ENCODE data around the gene BRINP1. TPM values are rescaled to one million over a fixed set of nuclear protein-coding genes. Genes with fewer than 3 reads are reported as not detected.
"Not testable (repeated sequence)": the region's sequence is repeated elsewhere in the genome, so short reads cannot be mapped to it uniquely, and the experiment has no call there.

BRINP1 gene
- total RNA-seq, 1 experiment from 2014 or later = not detected

DNA sequence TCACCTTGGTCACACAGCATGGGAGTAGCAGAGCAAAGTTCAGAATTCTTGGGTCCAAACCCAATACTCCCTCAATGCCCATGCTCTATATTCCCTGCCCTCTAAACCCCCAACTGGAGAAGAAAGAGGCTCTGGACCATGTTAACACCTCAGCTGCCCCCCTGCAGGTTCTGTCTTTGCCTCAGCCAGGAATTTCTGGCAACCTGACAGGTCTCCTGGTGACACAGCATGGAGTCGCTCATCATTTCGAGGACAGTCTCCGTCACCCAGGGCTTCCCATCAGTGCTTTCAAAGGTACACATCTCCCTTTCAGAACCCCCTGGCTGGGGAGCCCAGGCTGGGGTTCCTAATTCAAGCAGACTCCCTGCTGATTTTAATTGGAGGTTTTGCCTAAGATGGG, 189.5 kb downstream of the BRINP1 start:
- TF ChIP-seq, protein P1, sequence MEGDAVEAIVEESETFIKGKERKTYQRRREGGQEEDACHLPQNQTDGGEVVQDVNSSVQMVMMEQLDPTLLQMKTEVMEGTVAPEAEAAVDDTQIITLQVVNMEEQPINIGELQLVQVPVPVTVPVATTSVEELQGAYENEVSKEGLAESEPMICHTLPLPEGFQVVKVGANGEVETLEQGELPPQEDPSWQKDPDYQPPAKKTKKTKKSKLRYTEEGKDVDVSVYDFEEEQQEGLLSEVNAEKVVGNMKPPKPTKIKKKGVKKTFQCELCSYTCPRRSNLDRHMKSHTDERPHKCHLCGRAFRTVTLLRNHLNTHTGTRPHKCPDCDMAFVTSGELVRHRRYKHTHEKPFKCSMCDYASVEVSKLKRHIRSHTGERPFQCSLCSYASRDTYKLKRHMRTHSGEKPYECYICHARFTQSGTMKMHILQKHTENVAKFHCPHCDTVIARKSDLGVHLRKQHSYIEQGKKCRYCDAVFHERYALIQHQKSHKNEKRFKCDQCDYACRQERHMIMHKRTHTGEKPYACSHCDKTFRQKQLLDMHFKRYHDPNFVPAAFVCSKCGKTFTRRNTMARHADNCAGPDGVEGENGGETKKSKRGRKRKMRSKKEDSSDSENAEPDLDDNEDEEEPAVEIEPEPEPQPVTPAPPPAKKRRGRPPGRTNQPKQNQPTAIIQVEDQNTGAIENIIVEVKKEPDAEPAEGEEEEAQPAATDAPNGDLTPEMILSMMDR (conservative IDR thresholded peaks at IDR 0.05; ENCODE audit: low read depth, low read length) = no peak
- no peak for TF ChIP-seq EZH2 (IDR thresholded peaks at IDR 0.05; ENCODE audit: borderline replicate concordance, low read depth, low read length, poor library complexity, severe bottlenecking)
- POLR2A ChIA-PET (ENCODE audit: low non-redundant PET) = no interaction called here
- H3K27me3 ChIP-seq (replicated peaks; ENCODE audit: insufficient read depth, low read depth, low read length, poor library complexity) = no peaks in the 10 kb centered on the region
- CTCF ChIA-PET = no interaction called here
- no peak overlapping the region for H3K4me3 ChIP-seq (ENCODE audit: low read depth, low read length, poor library complexity, severe bottlenecking)
- intact Hi-C loops (cut with micrococcal nuclease; ENCODE audit: unreplicated experiment) = no loop called here
- no peak for DNase-seq (ENCODE audit: low spot score)
- BruUV-seq (replicated peaks) = no TSS peak
- no peaks in the 10 kb centered on the region for H3K4me1 ChIP-seq (ENCODE audit: insufficient read depth, low read length, poor library complexity, severe bottlenecking)
- H3K36me3 ChIP-seq (ENCODE audit: insufficient read depth, low read length, poor library complexity, severe bottlenecking) = no peaks in the 10 kb centered on the region
- peaks cover 4% of the 10 kb centered on the region for H3K9me3 ChIP-seq (ENCODE audit: low read depth, low read length, poor library complexity, severe bottlenecking)
- H3K27ac ChIP-seq (ENCODE audit: low read depth, low read length, poor library complexity, severe bottlenecking) = no peak overlapping the region

DNA sequence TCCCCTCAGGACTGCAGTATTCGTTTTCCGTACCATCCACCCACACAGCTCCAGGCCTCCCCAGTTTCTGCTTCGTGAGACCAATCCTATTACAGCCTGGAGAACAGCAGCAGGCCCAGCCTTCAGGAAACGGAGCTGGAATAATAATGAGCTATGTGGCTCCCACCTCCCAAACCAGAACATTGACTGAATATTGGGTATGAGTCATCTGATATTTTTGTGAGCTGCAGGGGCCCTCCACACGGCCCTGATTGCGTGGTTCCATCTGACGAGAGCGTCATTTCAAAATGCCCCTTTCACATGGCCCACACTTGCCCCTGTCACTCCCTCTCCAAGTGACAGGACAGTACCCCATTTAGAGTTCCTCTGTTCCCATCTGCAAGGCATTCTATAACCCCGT, 192.0 kb downstream of the BRINP1 start:
- no peaks in the 10 kb centered on the region for H3K4me1 ChIP-seq (ENCODE audit: insufficient read depth, low read length, poor library complexity, severe bottlenecking)
- no TSS peak for BruUV-seq (replicated peaks)
- intact Hi-C loops (cut with micrococcal nuclease; ENCODE audit: unreplicated experiment) = no loop called here
- no peaks in the 10 kb centered on the region for H3K36me3 ChIP-seq (ENCODE audit: insufficient read depth, low read length, poor library complexity, severe bottlenecking)
- H3K27me3 ChIP-seq (replicated peaks; ENCODE audit: insufficient read depth, low read depth, low read length, poor library complexity) = no peaks in the 10 kb centered on the region
- H3K4me3 ChIP-seq (ENCODE audit: low read depth, low read length, poor library complexity, severe bottlenecking) = no peak overlapping the region
- CTCF ChIA-PET = no interaction called here
- no peak overlapping the region for H3K27ac ChIP-seq (ENCODE audit: low read depth, low read length, poor library complexity, severe bottlenecking)
- DNase-seq (ENCODE audit: low spot score) = peak; percentile 3
- TF ChIP-seq, protein P1 (conservative IDR thresholded peaks at IDR 0.05; ENCODE audit: low read depth, low read length) = no peak
- no peak for TF ChIP-seq EZH2 (IDR thresholded peaks at IDR 0.05; ENCODE audit: borderline replicate concordance, low read depth, low read length, poor library complexity, severe bottlenecking)
- POLR2A ChIA-PET (ENCODE audit: low non-redundant PET) = no interaction called here
- H3K9me3 ChIP-seq (ENCODE audit: low read depth, low read length, poor library complexity, severe bottlenecking) = no peaks in the 10 kb centered on the region

DNA sequence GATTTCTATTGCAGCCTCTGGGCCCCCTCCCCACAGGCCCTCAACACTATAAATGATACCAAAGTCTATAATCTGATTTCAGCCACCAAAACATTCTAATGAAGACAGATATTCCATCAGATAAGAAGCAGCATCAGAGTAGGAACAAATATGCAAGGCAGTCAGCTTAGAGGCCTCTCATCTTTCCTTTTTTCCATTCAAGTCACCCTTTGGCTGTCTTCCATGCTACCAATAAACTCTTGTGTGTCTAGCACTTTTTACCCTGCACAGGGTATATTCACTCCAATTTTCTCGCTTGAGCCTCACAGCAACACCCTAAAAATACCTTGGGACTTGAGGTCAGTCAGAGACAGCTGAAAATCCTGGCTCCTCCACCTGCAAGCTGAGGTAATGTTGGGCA, 193.7 kb downstream of the BRINP1 start:
- no peaks in the 10 kb centered on the region for H3K36me3 ChIP-seq (ENCODE audit: insufficient read depth, low read length, poor library complexity, severe bottlenecking)
- H3K9me3 ChIP-seq (ENCODE audit: low read depth, low read length, poor library complexity, severe bottlenecking) = no peaks in the 10 kb centered on the region
- H3K4me1 ChIP-seq (ENCODE audit: insufficient read depth, low read length, poor library complexity, severe bottlenecking) = no peaks in the 10 kb centered on the region
- H3K4me3 ChIP-seq (ENCODE audit: low read depth, low read length, poor library complexity, severe bottlenecking) = no peak overlapping the region
- TF ChIP-seq, protein P1 (conservative IDR thresholded peaks at IDR 0.05; ENCODE audit: low read depth, low read length) = no peak
- TF ChIP-seq EZH2 (IDR thresholded peaks at IDR 0.05; ENCODE audit: borderline replicate concordance, low read depth, low read length, poor library complexity, severe bottlenecking) = no peak
- no peak for DNase-seq (ENCODE audit: low spot score)
- H3K27me3 ChIP-seq (replicated peaks; ENCODE audit: insufficient read depth, low read depth, low read length, poor library complexity) = no peaks in the 10 kb centered on the region
- CTCF ChIA-PET = no interaction called here
- POLR2A ChIA-PET (ENCODE audit: low non-redundant PET) = no interaction called here
- BruUV-seq (replicated peaks) = no TSS peak
- H3K27ac ChIP-seq (ENCODE audit: low read depth, low read length, poor library complexity, severe bottlenecking) = no peak overlapping the region
- intact Hi-C loops (cut with micrococcal nuclease; ENCODE audit: unreplicated experiment) = no loop called here

DNA sequence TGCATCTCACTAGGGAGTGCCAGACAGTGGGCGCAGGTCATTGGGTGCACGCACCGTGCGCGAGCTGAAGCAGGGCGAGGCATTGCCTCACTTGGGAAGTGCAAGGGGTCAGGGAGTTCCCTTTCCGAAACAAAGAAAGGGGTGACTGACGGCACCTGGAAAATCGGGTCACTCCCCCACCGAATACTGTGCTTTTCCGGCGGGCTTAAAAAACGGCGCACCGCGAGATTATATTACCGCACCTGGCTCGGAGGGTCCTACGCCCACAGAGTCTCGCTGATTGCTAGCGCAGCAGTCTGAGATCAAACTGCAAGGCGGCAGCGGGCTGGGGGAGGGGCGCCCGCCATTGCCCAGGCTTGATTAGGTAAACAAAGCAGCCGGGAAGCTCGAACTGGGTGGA, 200.0 kb downstream of the BRINP1 start:
- intact Hi-C loops (cut with micrococcal nuclease; ENCODE audit: unreplicated experiment); H3K9me3 ChIP-seq (ENCODE audit: low read depth, low read length, poor library complexity, severe bottlenecking); H3K27ac ChIP-seq (ENCODE audit: low read depth, low read length, poor library complexity, severe bottlenecking); CTCF ChIA-PET; H3K27me3 ChIP-seq (replicated peaks; ENCODE audit: insufficient read depth, low read depth, low read length, poor library complexity); POLR2A ChIA-PET (ENCODE audit: low non-redundant PET); BruUV-seq (replicated peaks); H3K4me3 ChIP-seq (ENCODE audit: low read depth, low read length, poor library complexity, severe bottlenecking); H3K36me3 ChIP-seq (ENCODE audit: insufficient read depth, low read length, poor library complexity, severe bottlenecking); DNase-seq (ENCODE audit: low spot score); H3K4me1 ChIP-seq (ENCODE audit: insufficient read depth, low read length, poor library complexity, severe bottlenecking): not testable (repeated sequence)
